ENCODE measurements around the gene CPB1.

CPB1 gene

GRCh38 chr3:148829926-148830325 lies 2.3 kb downstream of the CPB1 start:
- H3K4me3 ChIP-seq (ENCODE audit: low read length) = no peak overlapping the region
- TF ChIP-seq, protein P1, sequence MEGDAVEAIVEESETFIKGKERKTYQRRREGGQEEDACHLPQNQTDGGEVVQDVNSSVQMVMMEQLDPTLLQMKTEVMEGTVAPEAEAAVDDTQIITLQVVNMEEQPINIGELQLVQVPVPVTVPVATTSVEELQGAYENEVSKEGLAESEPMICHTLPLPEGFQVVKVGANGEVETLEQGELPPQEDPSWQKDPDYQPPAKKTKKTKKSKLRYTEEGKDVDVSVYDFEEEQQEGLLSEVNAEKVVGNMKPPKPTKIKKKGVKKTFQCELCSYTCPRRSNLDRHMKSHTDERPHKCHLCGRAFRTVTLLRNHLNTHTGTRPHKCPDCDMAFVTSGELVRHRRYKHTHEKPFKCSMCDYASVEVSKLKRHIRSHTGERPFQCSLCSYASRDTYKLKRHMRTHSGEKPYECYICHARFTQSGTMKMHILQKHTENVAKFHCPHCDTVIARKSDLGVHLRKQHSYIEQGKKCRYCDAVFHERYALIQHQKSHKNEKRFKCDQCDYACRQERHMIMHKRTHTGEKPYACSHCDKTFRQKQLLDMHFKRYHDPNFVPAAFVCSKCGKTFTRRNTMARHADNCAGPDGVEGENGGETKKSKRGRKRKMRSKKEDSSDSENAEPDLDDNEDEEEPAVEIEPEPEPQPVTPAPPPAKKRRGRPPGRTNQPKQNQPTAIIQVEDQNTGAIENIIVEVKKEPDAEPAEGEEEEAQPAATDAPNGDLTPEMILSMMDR (IDR thresholded peaks at IDR 0.05; ENCODE audit: insufficient read depth, low read depth, low read length, missing control alignments) = no peak
- no peak for DNase-seq (ENCODE audit: low read depth)

- no peak overlapping the region for H3K4me3 ChIP-seq (ENCODE audit: low read length)
- DNase-seq (ENCODE audit: low read depth) = no peak
- TF ChIP-seq, protein P1 (IDR thresholded peaks at IDR 0.05; ENCODE audit: insufficient read depth, low read depth, low read length, missing control alignments) = no peak
Observed at GRCh38 chr3:148833223-148833622, 5.6 kb downstream of the CPB1 start.

DNA sequence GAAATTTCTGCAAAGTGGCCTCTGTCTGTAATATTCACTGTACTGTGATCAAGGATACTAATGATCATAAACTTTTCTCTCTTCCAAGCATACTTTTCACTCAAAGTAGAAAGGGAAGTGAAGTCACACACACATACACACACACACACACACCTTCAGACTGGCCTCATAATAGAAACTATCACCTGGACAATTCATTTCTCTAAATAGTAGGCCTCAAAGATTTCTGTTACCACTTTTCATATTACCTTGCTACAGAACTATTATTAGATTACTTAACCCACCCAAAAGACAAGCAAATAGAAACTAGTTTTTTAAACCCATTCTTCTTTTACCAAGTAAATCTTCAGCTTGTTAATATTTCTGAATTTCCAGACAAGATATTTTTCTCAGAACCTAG lies 12.2 kb downstream of the CPB1 start:
- DNase-seq (ENCODE audit: low read depth) = no peak
- TF ChIP-seq, protein P1 (IDR thresholded peaks at IDR 0.05; ENCODE audit: insufficient read depth, low read depth, low read length, missing control alignments) = no peak
- H3K4me3 ChIP-seq (ENCODE audit: low read length) = no peak overlapping the region

- no peak for DNase-seq (ENCODE audit: low read depth)
- TF ChIP-seq, protein P1 (IDR thresholded peaks at IDR 0.05; ENCODE audit: insufficient read depth, low read depth, low read length, missing control alignments) = no peak
- H3K4me3 ChIP-seq (ENCODE audit: low read length) = no peak overlapping the region
Observed at GRCh38 chr3:148840451-148840850, 12.8 kb downstream of the CPB1 start.

DNA sequence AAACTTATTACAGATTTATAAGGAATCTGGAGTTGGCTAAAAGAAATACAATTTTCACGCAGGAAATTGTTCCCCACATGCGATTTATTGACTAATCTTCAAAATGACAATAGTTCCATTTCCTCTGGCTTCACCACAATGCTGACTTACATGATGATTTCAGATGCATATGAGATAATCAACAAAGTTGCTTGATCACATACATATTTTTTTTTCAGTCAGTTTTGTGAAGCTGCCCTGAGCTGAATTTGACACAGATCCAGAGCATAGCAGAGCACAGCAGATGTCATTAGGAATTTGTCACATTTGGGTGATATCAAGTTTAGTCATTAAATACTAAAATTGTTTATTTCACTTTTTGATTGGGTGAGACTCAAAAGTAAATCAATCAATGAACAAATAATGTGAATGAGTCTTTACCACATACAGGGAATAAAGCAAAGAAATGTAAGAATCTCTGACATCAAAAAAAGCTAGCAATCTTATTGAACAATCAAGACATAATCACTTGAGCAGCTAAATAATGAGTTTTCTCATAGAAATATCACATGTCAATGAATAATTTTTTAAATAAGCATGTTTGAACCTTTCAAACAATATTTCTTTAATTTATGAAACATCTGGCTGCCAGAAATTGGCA lies 18.3 kb downstream of the CPB1 start:
- no peak overlapping the region for H3K4me3 ChIP-seq (ENCODE audit: low read length)
- no peak for DNase-seq (ENCODE audit: low read depth)
- TF ChIP-seq, protein P1 (IDR thresholded peaks at IDR 0.05; ENCODE audit: insufficient read depth, low read depth, low read length, missing control alignments) = no peak

GRCh38 chr3:148847351-148847750 lies 19.7 kb downstream of the CPB1 start:
- DNase-seq (ENCODE audit: low read depth) = peak; percentile 4
- TF ChIP-seq, protein P1 (IDR thresholded peaks at IDR 0.05; ENCODE audit: insufficient read depth, low read depth, low read length, missing control alignments) = no peak
- no peak overlapping the region for H3K4me3 ChIP-seq (ENCODE audit: low read length)

DNA sequence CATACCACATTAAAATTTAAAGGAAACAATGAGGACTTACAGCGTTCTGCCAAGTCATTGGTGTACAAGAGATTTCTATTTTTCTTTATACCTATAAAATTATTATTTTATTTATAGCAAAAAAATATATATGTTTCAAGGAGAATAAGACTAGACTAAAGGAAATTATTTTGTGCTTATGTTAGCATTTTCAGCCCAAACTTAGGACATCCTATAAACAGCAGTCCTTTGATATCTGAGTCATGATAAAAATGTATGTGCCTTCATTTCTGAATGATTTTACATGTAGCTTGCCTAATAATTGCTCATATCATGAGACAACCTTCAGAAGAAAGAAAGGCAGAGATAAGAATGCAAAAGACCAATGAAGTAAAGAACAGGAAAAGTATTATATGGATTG lies 20.8 kb downstream of the CPB1 start:
- DNase-seq (ENCODE audit: low read depth) = no peak
- H3K4me3 ChIP-seq (ENCODE audit: low read length) = no peak overlapping the region
- TF ChIP-seq, protein P1 (IDR thresholded peaks at IDR 0.05; ENCODE audit: insufficient read depth, low read depth, low read length, missing control alignments) = no peak
